ENCODE data around the gene MYH4. TPM values are rescaled to one million over a fixed set of nuclear protein-coding genes. Genes with fewer than 3 reads are reported as not detected.

The MYH4 gene
- not detected in 2 replicates for polyA plus RNA-seq
- polyA minus RNA-seq, result not detected in 2 replicates

GRCh38 chr17:10469459-10469858 lies at the start of gene MYH4:
Gene MYH4 (minus strand): TSS chr17:10469559. CDS start chr17:10466745, 2,814 bp downstream.
- Histone ChIP-seq H3K9ac (ENCODE audit: low read length) (no peak within 1 kb of the TSS), H2AFZ (ENCODE audit: low read depth, low read length) (no peak within 1 kb of the TSS), H3K9me2 (ENCODE audit: insufficient read depth, low read length) (no peaks in the 10 kb centered on the region), H3F3A (ENCODE audit: insufficient read depth, low read length, poor library complexity, severe bottlenecking) (no peaks in the 10 kb centered on the region), H3K4me3 (ENCODE audit: low read length) (no peak within 1 kb of the TSS), H3K36me3 (ENCODE audit: insufficient read depth, low read length) (no peaks in the 10 kb centered on the region), H3K27ac (ENCODE audit: low read length) (no peak within 1 kb of the TSS), H3K9me3 (ENCODE audit: low read length) (no peaks in the 10 kb centered on the region), H3K27me3 (ENCODE audit: insufficient read depth, low read depth, low read length) (no peaks in the 10 kb centered on the region), H4K20me1 (ENCODE audit: insufficient read depth) (no peaks in the 10 kb centered on the region), H3K79me2 (replicated peaks; ENCODE audit: insufficient read depth, low read length) (no peaks in the 10 kb centered on the region), H3K4me2 (ENCODE audit: low read length) (no peak within 1 kb of the TSS)
- no peak for TF ChIP-seq EP300 (conservative IDR thresholded peaks at IDR 0.05; ENCODE audit: poor library complexity, severe bottlenecking)
- TF ChIP-seq, protein P1, sequence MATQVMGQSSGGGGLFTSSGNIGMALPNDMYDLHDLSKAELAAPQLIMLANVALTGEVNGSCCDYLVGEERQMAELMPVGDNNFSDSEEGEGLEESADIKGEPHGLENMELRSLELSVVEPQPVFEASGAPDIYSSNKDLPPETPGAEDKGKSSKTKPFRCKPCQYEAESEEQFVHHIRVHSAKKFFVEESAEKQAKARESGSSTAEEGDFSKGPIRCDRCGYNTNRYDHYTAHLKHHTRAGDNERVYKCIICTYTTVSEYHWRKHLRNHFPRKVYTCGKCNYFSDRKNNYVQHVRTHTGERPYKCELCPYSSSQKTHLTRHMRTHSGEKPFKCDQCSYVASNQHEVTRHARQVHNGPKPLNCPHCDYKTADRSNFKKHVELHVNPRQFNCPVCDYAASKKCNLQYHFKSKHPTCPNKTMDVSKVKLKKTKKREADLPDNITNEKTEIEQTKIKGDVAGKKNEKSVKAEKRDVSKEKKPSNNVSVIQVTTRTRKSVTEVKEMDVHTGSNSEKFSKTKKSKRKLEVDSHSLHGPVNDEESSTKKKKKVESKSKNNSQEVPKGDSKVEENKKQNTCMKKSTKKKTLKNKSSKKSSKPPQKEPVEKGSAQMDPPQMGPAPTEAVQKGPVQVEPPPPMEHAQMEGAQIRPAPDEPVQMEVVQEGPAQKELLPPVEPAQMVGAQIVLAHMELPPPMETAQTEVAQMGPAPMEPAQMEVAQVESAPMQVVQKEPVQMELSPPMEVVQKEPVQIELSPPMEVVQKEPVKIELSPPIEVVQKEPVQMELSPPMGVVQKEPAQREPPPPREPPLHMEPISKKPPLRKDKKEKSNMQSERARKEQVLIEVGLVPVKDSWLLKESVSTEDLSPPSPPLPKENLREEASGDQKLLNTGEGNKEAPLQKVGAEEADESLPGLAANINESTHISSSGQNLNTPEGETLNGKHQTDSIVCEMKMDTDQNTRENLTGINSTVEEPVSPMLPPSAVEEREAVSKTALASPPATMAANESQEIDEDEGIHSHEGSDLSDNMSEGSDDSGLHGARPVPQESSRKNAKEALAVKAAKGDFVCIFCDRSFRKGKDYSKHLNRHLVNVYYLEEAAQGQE (IDR thresholded peaks at IDR 0.05; ENCODE audit: borderline replicate concordance), result no peak
- TF ChIP-seq EZH2 (IDR thresholded peaks at IDR 0.05; ENCODE audit: borderline replicate concordance, insufficient read depth, low read length, poor library complexity, severe bottlenecking), result no peak
- no peak for TF ChIP-seq MXI1 (conservative IDR thresholded peaks at IDR 0.05; ENCODE audit: poor library complexity, severe bottlenecking)
- TF ChIP-seq POLR2AphosphoS5 (IDR thresholded peaks at IDR 0.05), result no peak
- TF ChIP-seq SMC3 (conservative IDR thresholded peaks at IDR 0.05; ENCODE audit: poor library complexity), result no peak
- no peak for TF ChIP-seq RAD21 (conservative IDR thresholded peaks at IDR 0.05)
- no peak for TF ChIP-seq TAF1 (IDR thresholded peaks at IDR 0.05; ENCODE audit: low read depth)
- no peak for TF ChIP-seq CTCF (IDR thresholded peaks at IDR 0.05; ENCODE audit: poor library complexity, severe bottlenecking)

- no peak within 1 kb of the TSS for H3K9ac ChIP-seq (ENCODE audit: low read length)
- H3K4me3 ChIP-seq (ENCODE audit: low read length), result no peak within 1 kb of the TSS
- no peaks in the 10 kb centered on the region for H3K36me3 ChIP-seq (ENCODE audit: insufficient read depth, low read length)
- H3K79me2 ChIP-seq (replicated peaks; ENCODE audit: insufficient read depth, low read length), result no peaks in the 10 kb centered on the region
- H2AFZ ChIP-seq (ENCODE audit: low read depth, low read length), result no peak within 1 kb of the TSS
- H4K20me1 ChIP-seq (ENCODE audit: insufficient read depth), result no peaks in the 10 kb centered on the region
- no peaks in the 10 kb centered on the region for H3K9me3 ChIP-seq (ENCODE audit: low read length)
- H3K9me2 ChIP-seq (ENCODE audit: insufficient read depth, low read length), result no peaks in the 10 kb centered on the region
- no peak within 1 kb of the TSS for H3K4me2 ChIP-seq (ENCODE audit: low read length)
- no peak within 1 kb of the TSS for H3K27ac ChIP-seq (ENCODE audit: low read length)
- H3K27me3 ChIP-seq (ENCODE audit: insufficient read depth, low read depth, low read length), result no peaks in the 10 kb centered on the region
- no peak for TF ChIP-seq CTCF (IDR thresholded peaks at IDR 0.05; ENCODE audit: poor library complexity, severe bottlenecking)
- no peak for TF ChIP-seq MXI1 (conservative IDR thresholded peaks at IDR 0.05; ENCODE audit: poor library complexity, severe bottlenecking)
- no peaks in the 10 kb centered on the region for H3F3A ChIP-seq (ENCODE audit: insufficient read depth, low read length, poor library complexity, severe bottlenecking)
Observed at GRCh38 chr17:10518271-10519037, 49.1 kb upstream of the MYH4 start, which contains the start of gene MYH1. Gene MYH1 (minus strand): TSS chr17:10518542. CDS start chr17:10516642, 1,900 bp downstream.
